Gastrocnemius medialis (tissue), 4 donors: ENCODE measurements around the gene PACS1. TPM values are rescaled to one million over a fixed set of nuclear protein-coding genes. Genes with fewer than 3 reads are reported as not detected.
A peak's percentile ranks its signal among the peaks of the same experiment; 100 is the strongest.

Experiments used
- ATAC-seq, 2 donors: fragments of 150-250 bp; one replicate each; pipeline ENCODE4 v1.9.1; 2016
- DNase-seq, 2 donors: peaks; one replicate each; pipeline ENCODE4 v3.0.0-alpha.2; 2019
- H3K27ac ChIP-seq, 4 donors: fragments of 200-600 bp; sonication (generic); 1 replicate in 1 of 4; 2 replicates in 3 of 4; pipeline ENCODE4 v1.5.1; 2016 to 2018; ENCODE audit warnings: mild to moderate bottlenecking in 2 of 4, moderate library complexity in 1 of 4
- H3K27me3 ChIP-seq, 3 donors: fragments of 200-600 bp; sonication (generic) in 2 of 3; 1 replicate in 1 of 3; 2 replicates in 2 of 3; pipeline versions ENCODE4 v1.5.1 to v1.6.0; 2016 to 2019; ENCODE audit warnings: mild to moderate bottlenecking in 1 of 3, moderate library complexity in 1 of 3
- H3K36me3 ChIP-seq, 2 donors: fragments of 200-600 bp; sonication (generic) in 1 of 2; one replicate each; pipeline ENCODE4 v1.5.1; 2017 to 2018
- H3K4me1 ChIP-seq, 2 donors: fragments of 200-600 bp; sonication (generic) in 1 of 2; one replicate each; pipeline ENCODE4 v1.5.1; 2016 to 2017; ENCODE audit warnings: mild to moderate bottlenecking in 2 of 2
- H3K4me3 ChIP-seq, 4 donors: fragments of 200-600 bp; sonication (generic) in 3 of 4; 1 replicate in 1 of 4; 2 replicates in 3 of 4; pipeline ENCODE4 v1.5.1; 2016 to 2019; ENCODE audit warnings: mild to moderate bottlenecking in 2 of 4
- H3K9me3 ChIP-seq, 3 donors: fragments of 200-600 bp; sonication (generic) in 2 of 3; 1 replicate in 1 of 3; 2 replicates in 2 of 3; pipeline ENCODE4 v1.5.1; 2016 to 2019
- CTCF ChIP-seq, 5 experiments: fragments of 450-650 bp in 3 of 5; fragments of 200-600 bp in 2 of 5; sonication (generic) in 2 of 5; IDR thresholded peaks in 4 of 5; conservative IDR thresholded peaks in 1 of 5; 1 replicate in 4 of 5; 2 replicates in 1 of 5; pipeline ENCODE4 v1.5.1; 2016 to 2019; ENCODE audit warnings: antibody characterized with exemption in 5 of 5, mild to moderate bottlenecking in 3 of 5, moderate library complexity in 3 of 5
- POLR2A ChIP-seq, 2 donors: fragments of 450-650 bp; IDR thresholded peaks; one replicate each; pipeline ENCODE4 v1.6.1; 2017; ENCODE audit warnings: antibody characterized with exemption in 2 of 2, mild to moderate bottlenecking in 2 of 2, moderate library complexity in 2 of 2
- in situ Hi-C, 4 donors: fragments of 200-750 bp; cut with MboI; loops; one replicate each; pipeline versions ENCODE4 v1.15.0 to v1.8.0; 2017; ENCODE audit warnings: low sequenced_read_pairs in 4 of 4
- intact Hi-C: fragments of 100-400 bp; cut with DNase I; formaldehyde crosslinking; loops from one replicate; pipeline ENCODE4 v1.15.1; 2023; ENCODE audit warnings: low total_unique reads
- total RNA-seq, 4 donors: library from RNA; depleted of rRNA; stranded (reverse); fragments of >200 nt; gene quantifications; one replicate each; pipeline versions ENCODE4 v1.1.0 to v1.2.3, GENCODE V29; 2016

Gene PACS1
- total RNA-seq, 4 donors from 2014 or later = 6.6 to 20.4 (median 16.9) TPM

DNA sequence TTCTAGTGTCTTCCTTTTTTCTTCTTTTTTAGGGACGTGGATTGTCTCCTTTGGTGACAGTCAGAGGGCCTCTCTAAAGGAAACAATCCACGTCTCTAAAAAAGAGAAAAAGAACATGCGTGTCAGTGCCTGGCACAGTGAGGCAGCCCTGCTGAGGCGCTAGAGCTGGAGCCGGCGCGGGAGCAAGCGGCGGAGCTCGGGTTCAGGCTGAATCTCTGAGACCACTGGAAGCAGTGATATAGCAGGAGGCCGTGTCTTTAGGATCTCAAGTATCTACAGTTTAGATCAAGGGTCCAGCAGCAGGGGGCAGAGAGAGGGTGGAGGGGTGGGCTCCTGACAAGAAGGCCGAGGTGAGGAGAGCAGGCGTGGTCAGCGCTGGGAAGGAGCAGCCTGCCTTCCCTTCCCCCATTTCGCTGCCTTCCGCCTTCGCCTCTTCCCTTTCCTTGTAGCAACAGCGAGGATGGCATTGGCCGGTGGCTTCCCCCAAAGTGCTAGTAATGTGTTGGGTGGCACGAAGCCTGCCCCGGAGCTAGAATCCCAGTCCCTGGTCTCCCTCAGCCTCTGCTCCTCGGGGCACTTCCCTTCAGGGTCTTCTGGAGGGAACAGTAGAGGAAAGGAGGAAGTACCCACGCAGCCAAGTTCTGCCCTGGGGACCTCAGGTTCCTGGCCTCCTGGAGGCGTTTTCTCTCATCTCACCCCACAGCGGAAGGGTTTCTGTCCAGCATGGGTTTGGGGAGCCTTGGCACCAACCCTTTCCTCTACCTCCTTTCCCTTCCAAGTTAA is 170.1 kb downstream of the PACS1 start:
- DNase-seq (no peak), ATAC-seq (peak in 1 of 2 donors; percentile 12)
- TF ChIP-seq POLR2A (IDR thresholded peaks at IDR 0.05) (no peak), CTCF (IDR thresholded peaks at IDR 0.05 in 4 of 5, conservative IDR thresholded peaks at IDR 0.05 in 1 of 5) (no peak)
- Histone ChIP-seq H3K9me3 (no peaks in the 10 kb centered on the region), H3K27ac (peak overlapping the region in 1 of 4 donors; percentile 53), H3K36me3 (peaks cover 0 to 33% of the 10 kb centered on the region in 2 donors), H3K4me3 (no peak overlapping the region), H3K27me3 (no peaks in the 10 kb centered on the region), H3K4me1 (peaks cover 10 to 16% of the 10 kb centered on the region in 2 donors)
- intact Hi-C loops = no loop called here
- in situ Hi-C loops = no loop called here

DNA sequence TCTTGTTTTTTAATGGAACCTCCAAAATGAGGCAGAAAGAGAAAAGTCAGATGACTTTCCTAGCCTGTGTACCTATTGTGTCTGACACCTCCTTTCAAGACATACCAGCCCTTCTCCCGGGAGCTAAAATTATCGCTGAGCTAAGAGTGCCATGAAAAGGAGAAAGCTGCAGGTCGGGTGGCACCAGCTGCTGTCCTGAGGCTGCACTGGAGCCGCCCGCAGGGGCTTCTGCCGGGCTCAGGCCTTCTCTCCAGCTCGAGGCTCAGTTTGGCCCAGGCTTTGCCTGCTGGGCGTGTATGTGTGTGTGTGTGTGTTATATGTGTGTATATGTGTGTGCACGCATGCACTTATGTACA is 170.7 kb downstream of the PACS1 start:
- peaks cover 10 to 16% of the 10 kb centered on the region in 2 donors for H3K4me1 ChIP-seq
- in situ Hi-C loops = no loop called here
- peak; percentile 61 to 94 for ATAC-seq
- peak overlapping the region in 1 of 4 donors; percentile 53 for H3K27ac ChIP-seq
- H3K4me3 ChIP-seq = no peak overlapping the region
- H3K9me3 ChIP-seq = no peaks in the 10 kb centered on the region
- peaks cover 0 to 27% of the 10 kb centered on the region in 2 donors for H3K36me3 ChIP-seq
- intact Hi-C loops = no loop called here
- no peaks in the 10 kb centered on the region for H3K27me3 ChIP-seq
- DNase-seq = peak in 1 of 2 donors; percentile 38
- TF ChIP-seq POLR2A (IDR thresholded peaks at IDR 0.05) = no peak
- TF ChIP-seq CTCF (IDR thresholded peaks at IDR 0.05 in 4 of 5, conservative IDR thresholded peaks at IDR 0.05 in 1 of 5) = no peak

DNA sequence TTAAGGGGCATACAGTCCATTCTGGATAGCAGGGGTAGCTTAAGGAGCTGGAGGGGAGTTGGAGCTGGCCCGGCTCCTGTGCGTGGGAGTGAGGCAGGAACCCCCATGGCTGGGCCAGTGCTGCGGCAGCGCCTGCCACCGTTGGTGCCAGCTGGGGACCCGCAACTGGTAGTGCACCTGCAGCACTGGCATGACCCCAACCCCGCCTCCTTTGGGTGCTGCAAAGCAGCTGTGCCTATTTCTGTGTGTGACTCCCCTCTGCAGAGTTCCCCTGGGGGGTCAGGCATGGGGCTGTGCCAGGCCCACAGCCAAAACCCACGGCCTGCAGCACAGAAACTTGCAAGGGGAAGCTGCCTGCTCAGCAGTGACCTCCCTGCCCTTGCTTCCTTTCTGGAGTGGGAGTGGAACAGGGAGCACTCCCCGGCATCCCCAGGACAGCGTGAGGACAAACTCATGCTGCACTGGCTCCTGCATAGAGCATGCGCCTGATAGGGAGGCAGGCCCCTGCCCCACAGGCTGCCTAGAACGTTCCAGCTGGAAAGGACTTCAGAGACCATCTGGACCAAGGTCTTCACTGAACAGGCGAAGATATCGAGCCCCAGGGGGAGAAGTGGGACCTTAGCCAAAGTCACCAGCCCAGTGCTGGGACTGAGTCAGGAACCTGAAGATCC is 172.2 kb downstream of the PACS1 start:
- DNase-seq (no peak), ATAC-seq (no peak)
- Histone ChIP-seq H3K9me3 (no peaks in the 10 kb centered on the region), H3K27me3 (no peaks in the 10 kb centered on the region), H3K27ac (no peak overlapping the region), H3K4me1 (peaks cover 10 to 16% of the 10 kb centered on the region in 2 donors), H3K4me3 (no peak overlapping the region), H3K36me3 (peaks cover 0 to 19% of the 10 kb centered on the region in 2 donors)
- intact Hi-C loops (no loop called here), in situ Hi-C loops (no loop called here)
- TF ChIP-seq CTCF (IDR thresholded peaks at IDR 0.05 in 4 of 5, conservative IDR thresholded peaks at IDR 0.05 in 1 of 5) (no peak), POLR2A (IDR thresholded peaks at IDR 0.05) (no peak)

- Histone ChIP-seq H3K27ac (no peak overlapping the region), H3K36me3 (peaks cover 0 to 15% of the 10 kb centered on the region in 2 donors), H3K4me1 (peaks cover 10 to 16% of the 10 kb centered on the region in 2 donors), H3K9me3 (no peaks in the 10 kb centered on the region), H3K27me3 (no peaks in the 10 kb centered on the region), H3K4me3 (no peak overlapping the region)
- ATAC-seq = no peak
- in situ Hi-C loops = no loop called here
- TF ChIP-seq POLR2A (IDR thresholded peaks at IDR 0.05) (no peak), CTCF (IDR thresholded peaks at IDR 0.05 in 4 of 5, conservative IDR thresholded peaks at IDR 0.05 in 1 of 5) (no peak)
- intact Hi-C loops = no loop called here
- no peak for DNase-seq
Observed at GRCh38 chr11:66243782-66244535, 173.9 kb downstream of the PACS1 start.
